Lung (tissue), 12 donors: ENCODE measurements around the gene SIK3. TPM values are rescaled to one million over a fixed set of nuclear protein-coding genes. Genes with fewer than 3 reads are reported as not detected.

Experiments used
- ATAC-seq: fragments of 200-7000 bp; cut with Tn5 transposase; one replicate; pipeline ENCODE4 v1.9.1; 2020; ENCODE audit warnings: moderate number of reproducible peaks; ENCODE audit not compliant: insufficient read depth, low FRiP score
- DNase-seq, 3 donors: peaks; one replicate each; pipeline ENCODE4 v3.0.0-alpha.2; 2013 to 2017
- H3K27ac ChIP-seq, 2 donors: one replicate each; pipeline ENCODE4 v1.5.1; 2013; ENCODE audit warnings: mild to moderate bottlenecking in 2 of 2, moderate library complexity in 2 of 2, control low read depth in 1 of 2, inconsistent platforms in 1 of 2, low read depth in 1 of 2, low read length in 1 of 2
- H3K27me3 ChIP-seq, 3 donors: one replicate each; pipeline ENCODE4 v1.5.1; 2013; ENCODE audit warnings: low read length in 2 of 3; ENCODE audit not compliant: control insufficient read depth in 3 of 3, insufficient read depth in 3 of 3
- H3K36me3 ChIP-seq, 4 donors: one replicate each; pipeline ENCODE4 v1.5.1; 2013; ENCODE audit warnings: low read length in 4 of 4, mild to moderate bottlenecking in 1 of 4, moderate library complexity in 1 of 4; ENCODE audit not compliant: control insufficient read depth in 4 of 4, insufficient read depth in 4 of 4
- H3K4me1 ChIP-seq, 5 donors: one replicate each; pipeline ENCODE4 v1.5.1; 2013; ENCODE audit warnings: low read length in 5 of 5, mild to moderate bottlenecking in 2 of 5, moderate library complexity in 1 of 5; ENCODE audit not compliant: control insufficient read depth in 5 of 5, insufficient read depth in 5 of 5
- H3K4me3 ChIP-seq: one replicate; pipeline ENCODE4 v1.5.1; 2013; ENCODE audit warnings: mild to moderate bottlenecking, control low read depth, moderate library complexity
- H3K9ac ChIP-seq, 2 donors: one replicate each; pipeline ENCODE4 v1.5.1; 2013; ENCODE audit warnings: low read length in 2 of 2, control low read depth in 1 of 2; ENCODE audit not compliant: insufficient read depth in 1 of 2
- H3K9me3 ChIP-seq, 4 donors: one replicate each; pipeline ENCODE4 v1.5.1; 2013; ENCODE audit warnings: low read length in 3 of 4, mild to moderate bottlenecking in 1 of 4, moderate library complexity in 1 of 4; ENCODE audit not compliant: control insufficient read depth in 4 of 4, insufficient read depth in 3 of 4
- CTCF ChIP-seq: IDR thresholded peaks from 2 replicates; pipeline ENCODE4 v1.5.1; 2012; ENCODE audit warnings: mild to moderate bottlenecking; ENCODE audit errors: control extremely low read depth, extremely low read depth
- WGBS, 2 donors: extraction: QIAGEN DNeasy Blood & Tissue Kit; methylation state at CpG; one replicate each; pipeline ENCODE4 v1.1.7; 2013; 5-methylcytosine and 5-hydroxymethylcytosine counted together
- polyA plus RNA-seq, 2 donors: library from polyadenylated mRNA; stranded (reverse); fragments of 200-250 nt; gene quantifications; one replicate each; pipeline ENCODE4 v1.2.1, GENCODE V29; 2013
- total RNA-seq, 2 donors: library from RNA; depleted of rRNA in 1 of 2; stranded (reverse); fragments of >200 nt in 1 of 2; gene quantifications; one replicate each; pipeline ENCODE4 v1.2.1, GENCODE V29; 2014 to 2021
- donor health status: control.
- donor health status: control.
- donor health status: Bipolar disorder and iron deficiency.
- donor health status: healthy.
- donor health status: DM: yes; HTN: yes; CAD: no.

SIK3 gene
- total and polyA plus RNA-seq, 4 donors = 9.0 to 43.4 (median 29.6) TPM

DNA sequence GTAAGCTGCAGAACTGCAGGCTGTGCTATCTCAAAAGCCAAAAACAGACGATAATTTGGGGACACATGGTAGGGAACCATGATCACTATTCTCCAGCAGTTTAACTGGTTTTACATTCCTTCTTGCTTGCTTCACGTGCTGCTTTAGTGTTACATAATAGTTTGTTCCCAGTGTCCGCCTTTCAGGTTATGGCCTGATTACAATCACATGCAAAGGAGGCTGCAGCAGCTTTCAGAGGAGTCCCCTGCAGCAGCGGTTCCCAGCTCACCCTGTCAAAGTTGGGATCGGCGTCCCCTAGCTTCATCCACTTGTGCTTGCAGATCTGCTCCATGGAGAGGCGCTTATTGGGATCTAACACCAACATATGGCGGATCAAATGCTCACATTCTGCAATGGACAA, 221.6 kb downstream of the SIK3 start:
- 79 to 89% methylated on average over 8 of the region's 8 CpGs for WGBS, 2 donors

GRCh38 chr11:116875194-116875593, 223.0 kb downstream of the SIK3 start:
- no peak for TF ChIP-seq CTCF
- H3K27ac ChIP-seq = peak overlapping the region; percentile 33 to 73
- H3K4me1 ChIP-seq = peaks cover 0 to 16% (median under 1%) of the 10 kb centered on the region in 5 donors
- H3K9ac ChIP-seq = no peak overlapping the region
- no peak for DNase-seq
- H3K4me3 ChIP-seq = no peak overlapping the region
- H3K9me3 ChIP-seq = no peaks in the 10 kb centered on the region
- no peaks in the 10 kb centered on the region for H3K27me3 ChIP-seq
- 96 to 97% methylated on average over 7 of the region's 7 CpGs for WGBS, 2 donors
- no peak for ATAC-seq
- H3K36me3 ChIP-seq = peaks cover 14 to 33% (median 23%) of the 10 kb centered on the region in 4 donors

More for the DNA sequence above, 221.6 kb downstream of the SIK3 start:
- peaks cover 0 to 11% (median 2%) of the 10 kb centered on the region in 5 donors for H3K4me1 ChIP-seq
- H3K27me3 ChIP-seq = no peaks in the 10 kb centered on the region
- ATAC-seq (no peak), DNase-seq (no peak)
- no peaks in the 10 kb centered on the region for H3K9me3 ChIP-seq
- no peak overlapping the region for H3K27ac ChIP-seq
- no peak for TF ChIP-seq CTCF
- peaks cover 16 to 29% (median 18%) of the 10 kb centered on the region in 4 donors for H3K36me3 ChIP-seq
- H3K9ac ChIP-seq = no peak overlapping the region
- no peak overlapping the region for H3K4me3 ChIP-seq

GRCh38 chr11:116874251-116874650, 224.0 kb downstream of the SIK3 start:
- Histone ChIP-seq H3K4me1 (peaks cover 0 to 16% (median 0%) of the 10 kb centered on the region in 5 donors), H3K9ac (no peak overlapping the region), H3K4me3 (no peak overlapping the region), H3K36me3 (peaks cover 20 to 36% (median 29%) of the 10 kb centered on the region in 4 donors), H3K27ac (peak overlapping the region in 1 of 2 donors; percentile 73), H3K27me3 (no peaks in the 10 kb centered on the region), H3K9me3 (no peaks in the 10 kb centered on the region)
- 89 to 95% methylated on average over 2 of the region's 2 CpGs for WGBS, 2 donors
- no peak for TF ChIP-seq CTCF
- DNase-seq = no peak
- ATAC-seq = no peak

GRCh38 chr11:116873381-116873780, 224.8 kb downstream of the SIK3 start:
- no peaks in the 10 kb centered on the region for H3K27me3 ChIP-seq
- H3K4me1 ChIP-seq = peaks cover 0 to 16% (median 0%) of the 10 kb centered on the region in 5 donors
- TF ChIP-seq CTCF = no peak
- no peak for DNase-seq
- H3K4me3 ChIP-seq = no peak overlapping the region
- H3K9ac ChIP-seq = no peak overlapping the region
- ATAC-seq = no peak
- H3K9me3 ChIP-seq = no peaks in the 10 kb centered on the region
- peaks cover 23 to 36% (median 31%) of the 10 kb centered on the region in 4 donors for H3K36me3 ChIP-seq
- no peak overlapping the region for H3K27ac ChIP-seq
- 95 to 97% methylated on average over 11 of the region's 11 CpGs for WGBS, 2 donors
